Lower lobe of right lung (tissue), 2 donors: Measurements from ENCODE around the gene PGS1. TPM values are rescaled to one million over a fixed set of nuclear protein-coding genes. Genes with fewer than 3 reads are reported as not detected.
A peak's percentile ranks its signal among the peaks of the same experiment; 100 is the strongest.

Experiments used
- ATAC-seq, 2 donors: fragments of 200-7000 bp; cut with Tn5 transposase; one replicate each; pipeline ENCODE4 v1.9.1; 2020 to 2022; ENCODE audit warnings: mild to moderate bottlenecking in 2 of 2, moderate library complexity in 2 of 2
- DNase-seq: peaks from one replicate; pipeline ENCODE4 v3.0.0-alpha.2; 2020
- H3K27ac ChIP-seq: fragments of 200-600 bp; one replicate; pipeline ENCODE4 v1.8.0; 2022
- H3K27me3 ChIP-seq: fragments of 200-600 bp; one replicate; pipeline ENCODE4 v1.8.0; 2022; ENCODE audit warnings: low read depth
- H3K36me3 ChIP-seq: fragments of 200-600 bp; one replicate; pipeline ENCODE4 v1.8.0; 2022; ENCODE audit warnings: mild to moderate bottlenecking
- H3K4me1 ChIP-seq: fragments of 200-600 bp; one replicate; pipeline ENCODE4 v1.8.0; 2022
- H3K4me3 ChIP-seq: fragments of 200-600 bp; one replicate; pipeline ENCODE4 v1.8.0; 2022; ENCODE audit warnings: mild to moderate bottlenecking
- H3K9me3 ChIP-seq: fragments of 200-600 bp; one replicate; pipeline ENCODE4 v1.8.0; 2022
- intact Hi-C: fragments of 100-400 bp; cut with DNase I; formaldehyde crosslinking; loops from one replicate; pipeline ENCODE4 v1.11.0; 2022
- total RNA-seq: library from RNA; stranded (reverse); fragmentation: NEBNext Ultra II Directional; extraction: Animal tissue kit (Norgen Biotek cat#: 25700); gene quantifications from one replicate; pipeline ENCODE4 v1.2.1, GENCODE V29; 2021
- TF ChIP-seq, protein P1 (sequence below): fragments of 200-600 bp; IDR thresholded peaks from one replicate; pipeline ENCODE4 v1.8.0; 2022; ENCODE audit warnings: antibody characterized with exemption, mild to moderate bottlenecking
- donor health status: DM: no; HTN: yes; CAD: no; lungs with severe emphysema.

The PGS1 gene
- total RNA-seq, 1 donor from 2014 or later, result 90.9 TPM

DNA sequence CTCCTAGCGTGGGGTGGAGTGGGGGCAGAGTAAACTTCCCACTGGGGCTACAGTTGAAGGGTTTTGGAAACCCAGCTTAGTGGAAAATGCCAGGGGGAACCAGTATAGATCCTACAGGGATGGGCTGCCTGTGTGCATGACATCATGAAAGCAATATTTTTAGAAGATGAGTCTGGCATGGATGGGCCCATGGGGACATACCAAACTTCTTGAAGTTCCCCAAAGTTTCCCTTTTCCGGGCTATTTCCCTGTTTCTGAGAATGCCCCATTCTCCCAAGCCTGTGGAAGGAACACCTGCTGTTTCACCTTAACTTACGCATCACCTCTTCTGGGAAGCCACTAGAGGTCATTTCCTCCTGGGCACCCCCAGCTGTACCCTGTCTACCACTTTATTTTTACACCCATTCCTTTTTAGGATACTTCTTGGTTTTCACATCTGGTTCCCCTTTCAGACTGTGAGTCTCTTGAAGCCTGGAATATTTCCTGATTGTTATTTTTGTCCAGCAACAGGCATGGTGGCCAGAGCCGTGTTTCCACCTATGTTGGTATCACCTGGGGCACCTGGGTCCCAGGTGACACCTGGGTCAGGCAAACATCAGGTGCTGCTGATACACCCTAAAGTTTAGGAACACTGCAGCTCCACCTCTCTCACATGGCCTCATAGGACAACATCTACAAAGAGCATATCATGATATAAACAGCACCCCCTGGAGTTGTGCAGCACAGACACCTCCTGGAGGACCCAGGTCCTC lies 28.4 kb upstream of the PGS1 start:
- intact Hi-C loops, result no loop called here
- TF ChIP-seq, protein P1, sequence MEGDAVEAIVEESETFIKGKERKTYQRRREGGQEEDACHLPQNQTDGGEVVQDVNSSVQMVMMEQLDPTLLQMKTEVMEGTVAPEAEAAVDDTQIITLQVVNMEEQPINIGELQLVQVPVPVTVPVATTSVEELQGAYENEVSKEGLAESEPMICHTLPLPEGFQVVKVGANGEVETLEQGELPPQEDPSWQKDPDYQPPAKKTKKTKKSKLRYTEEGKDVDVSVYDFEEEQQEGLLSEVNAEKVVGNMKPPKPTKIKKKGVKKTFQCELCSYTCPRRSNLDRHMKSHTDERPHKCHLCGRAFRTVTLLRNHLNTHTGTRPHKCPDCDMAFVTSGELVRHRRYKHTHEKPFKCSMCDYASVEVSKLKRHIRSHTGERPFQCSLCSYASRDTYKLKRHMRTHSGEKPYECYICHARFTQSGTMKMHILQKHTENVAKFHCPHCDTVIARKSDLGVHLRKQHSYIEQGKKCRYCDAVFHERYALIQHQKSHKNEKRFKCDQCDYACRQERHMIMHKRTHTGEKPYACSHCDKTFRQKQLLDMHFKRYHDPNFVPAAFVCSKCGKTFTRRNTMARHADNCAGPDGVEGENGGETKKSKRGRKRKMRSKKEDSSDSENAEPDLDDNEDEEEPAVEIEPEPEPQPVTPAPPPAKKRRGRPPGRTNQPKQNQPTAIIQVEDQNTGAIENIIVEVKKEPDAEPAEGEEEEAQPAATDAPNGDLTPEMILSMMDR, result no peak
- Histone ChIP-seq H3K27me3 (no peaks in the 10 kb centered on the region), H3K36me3 (no peaks in the 10 kb centered on the region), H3K9me3 (no peaks in the 10 kb centered on the region), H3K4me1 (peaks cover 85% of the 10 kb centered on the region), H3K4me3 (no peak overlapping the region), H3K27ac (no peak overlapping the region)
- ATAC-seq, result no peak
- no peak for DNase-seq

DNA sequence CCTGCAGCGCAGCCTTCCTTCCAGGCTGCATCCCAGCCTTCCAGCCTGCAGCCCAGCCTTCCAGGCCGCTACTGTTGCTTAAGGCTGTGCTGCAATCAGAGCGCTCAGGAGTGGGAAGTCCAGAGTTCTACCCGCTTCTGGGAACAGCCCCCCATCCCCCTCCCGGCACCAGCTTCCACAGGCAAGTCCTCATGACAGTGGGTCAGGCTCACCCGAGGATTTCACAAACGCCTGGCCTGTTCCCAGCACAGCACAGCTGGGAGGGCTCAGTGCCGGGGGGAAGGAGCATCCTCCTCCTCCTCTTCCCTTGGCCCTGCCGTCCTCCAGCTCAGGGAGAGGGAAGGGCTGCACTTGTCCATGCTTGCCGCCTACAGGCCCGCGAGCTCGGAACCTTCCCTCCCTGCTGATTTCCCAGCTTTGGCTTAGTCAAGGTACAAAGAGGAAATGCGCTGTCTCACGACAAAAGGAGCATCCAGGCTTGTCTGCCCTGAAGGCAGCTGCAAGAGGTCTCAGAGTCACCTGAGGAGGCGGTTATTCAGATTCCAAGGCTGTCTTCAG lies 26.9 kb upstream of the PGS1 start:
- Histone ChIP-seq H3K4me3 (no peak overlapping the region), H3K9me3 (no peaks in the 10 kb centered on the region), H3K27me3 (no peaks in the 10 kb centered on the region), H3K36me3 (peaks cover 14% of the 10 kb centered on the region), H3K27ac (peak overlapping the region; percentile 90), H3K4me1 (peaks cover 85% of the 10 kb centered on the region)
- intact Hi-C loops, result no loop called here
- peak; percentile 94 for DNase-seq
- peak; percentile 46 to 72 for ATAC-seq
- TF ChIP-seq, protein P1, result no peak

DNA sequence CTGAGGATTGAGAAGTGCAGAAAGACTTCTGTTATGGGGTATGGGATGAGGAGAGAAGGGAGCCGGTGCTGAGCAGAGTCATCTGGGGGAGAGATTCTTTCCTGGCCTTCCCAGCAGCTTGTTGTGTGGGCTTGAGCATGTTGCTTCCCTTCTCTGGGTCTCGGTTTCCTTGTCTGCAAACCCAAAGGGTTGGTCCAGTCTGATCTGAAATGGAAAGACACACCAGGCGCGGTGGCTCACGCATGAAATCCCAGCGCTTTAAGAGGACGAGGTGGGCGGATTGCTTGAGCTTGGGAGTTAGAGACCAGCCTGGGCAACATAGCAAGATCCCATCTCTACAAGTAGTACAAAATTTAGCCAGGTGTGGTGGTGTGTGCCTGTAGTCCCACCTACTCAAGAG lies 24.6 kb upstream of the PGS1 start:
- TF ChIP-seq, protein P1, result no peak
- Histone ChIP-seq H3K4me1 (peaks cover 90% of the 10 kb centered on the region), H3K9me3 (no peaks in the 10 kb centered on the region), H3K36me3 (peaks cover 35% of the 10 kb centered on the region), H3K27ac (peak overlapping the region; percentile 90), H3K4me3 (peak overlapping the region; percentile 57), H3K27me3 (no peaks in the 10 kb centered on the region)
- DNase-seq (no peak), ATAC-seq (no peak)
- intact Hi-C loops, result no loop called here

DNA sequence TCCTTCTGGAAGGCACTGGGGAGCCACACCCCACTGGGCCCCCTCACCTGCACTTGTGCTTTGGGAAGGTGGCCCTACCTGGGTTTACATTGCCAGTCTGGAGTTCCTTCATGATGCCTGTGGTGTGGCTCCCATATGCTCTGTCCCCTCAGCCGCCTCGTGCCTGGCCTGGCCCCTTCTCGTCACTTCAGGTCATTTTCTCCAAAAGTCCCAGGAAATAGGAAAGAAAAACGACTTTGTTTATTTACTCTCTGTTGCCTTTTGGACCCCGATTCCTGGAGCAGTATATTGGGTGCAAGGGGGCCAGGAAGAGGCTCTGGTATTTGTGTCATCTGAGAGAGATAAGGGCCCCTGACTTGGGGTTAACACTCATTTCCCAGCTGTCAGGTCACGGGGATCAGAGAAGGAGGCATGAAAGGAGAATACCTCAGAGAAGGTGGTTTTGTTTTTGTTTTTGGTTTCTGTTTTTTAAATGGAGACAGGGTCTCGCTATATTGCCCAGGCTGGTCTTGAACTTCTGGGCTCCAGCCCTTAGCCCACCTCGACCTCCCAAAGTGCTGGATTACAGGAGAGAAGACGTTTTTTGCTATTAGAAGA lies 23.3 kb upstream of the PGS1 start:
- Histone ChIP-seq H3K4me3 (peak overlapping the region; percentile 94), H3K4me1 (peaks cover 84% of the 10 kb centered on the region), H3K9me3 (no peaks in the 10 kb centered on the region), H3K36me3 (peaks cover 38% of the 10 kb centered on the region), H3K27me3 (no peaks in the 10 kb centered on the region), H3K27ac (peak overlapping the region; percentile 90)
- intact Hi-C loops, result no loop called here
- no peak for ATAC-seq
- DNase-seq, result no peak
- TF ChIP-seq, protein P1, result no peak

DNA sequence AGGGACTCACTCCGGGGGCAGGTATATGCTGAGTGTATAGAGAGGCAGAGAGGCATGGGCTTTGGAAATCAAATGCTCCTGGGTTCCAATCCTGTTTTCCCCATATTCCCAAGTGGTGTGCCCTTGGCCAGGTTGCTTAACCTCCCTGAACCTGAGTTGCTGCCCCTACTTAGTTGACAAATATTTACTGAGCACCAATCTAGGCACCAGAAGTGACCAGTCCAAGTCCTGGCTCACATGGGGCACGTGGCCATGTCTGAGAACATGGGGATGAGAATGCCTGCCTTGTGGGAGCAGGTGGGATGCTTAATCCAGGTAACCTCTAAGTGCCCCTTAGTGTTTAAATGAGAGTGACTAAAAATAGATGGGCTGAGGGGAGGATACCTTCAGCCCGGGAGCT lies 22.7 kb upstream of the PGS1 start:
- intact Hi-C loops, result no loop called here
- Histone ChIP-seq H3K4me1 (peaks cover 82% of the 10 kb centered on the region), H3K4me3 (peak overlapping the region; percentile 94), H3K36me3 (peaks cover 38% of the 10 kb centered on the region), H3K27me3 (no peaks in the 10 kb centered on the region), H3K27ac (peak overlapping the region; percentile 90), H3K9me3 (no peaks in the 10 kb centered on the region)
- ATAC-seq (no peak), DNase-seq (no peak)
- TF ChIP-seq, protein P1, result no peak
